Spleen (tissue), 11 donors: ENCODE measurements around the gene RND2. TPM values are rescaled to one million over a fixed set of nuclear protein-coding genes. Genes with fewer than 3 reads are reported as not detected.

Source experiments
- DNase-seq: peaks from one replicate; pipeline ENCODE4 v3.0.0-alpha.2; 2020
- H3K27ac ChIP-seq, 8 donors: fragments of 200-600 bp; sonication (generic) in 7 of 8; 1 replicate in 4 of 8; 2 replicates in 4 of 8; pipeline versions ENCODE4 v1.5.0 to v1.8.0; 2016 to 2021; ENCODE audit warnings: inconsistent platforms in 4 of 8, mild to moderate bottlenecking in 4 of 8, moderate library complexity in 1 of 8
- H3K27me3 ChIP-seq, 7 donors: fragments of 200-600 bp; sonication (generic) in 6 of 7; replicated peaks in 1 of 7; 1 replicate in 4 of 7; 2 replicates in 3 of 7; pipeline versions ENCODE4 v1.5.0 to v1.8.0; 2016 to 2021; ENCODE audit warnings: inconsistent platforms in 3 of 7, mild to moderate bottlenecking in 1 of 7
- H3K36me3 ChIP-seq, 6 donors: fragments of 200-600 bp; sonication (generic) in 5 of 6; 1 replicate in 4 of 6; 2 replicates in 2 of 6; pipeline versions ENCODE4 v1.5.0 to v1.8.0; 2016 to 2021; ENCODE audit warnings: inconsistent platforms in 2 of 6
- H3K4me1 ChIP-seq, 6 donors: fragments of 200-600 bp; sonication (generic) in 5 of 6; 1 replicate in 3 of 6; 2 replicates in 3 of 6; pipeline versions ENCODE4 v1.5.0 to v1.8.0; 2016 to 2021; ENCODE audit warnings: inconsistent platforms in 3 of 6
- H3K4me3 ChIP-seq, 8 donors: fragments of 200-600 bp; sonication (generic) in 7 of 8; 1 replicate in 4 of 8; 2 replicates in 4 of 8; pipeline versions ENCODE4 v1.5.0 to v1.8.0; 2016 to 2021; ENCODE audit warnings: inconsistent platforms in 4 of 8, mild to moderate bottlenecking in 4 of 8, moderate library complexity in 2 of 8
- H3K9me3 ChIP-seq, 8 donors: fragments of 200-600 bp; sonication (generic) in 7 of 8; 1 replicate in 4 of 8; 2 replicates in 4 of 8; pipeline versions ENCODE4 v1.5.0 to v1.8.0; 2016 to 2021; ENCODE audit warnings: inconsistent platforms in 4 of 8
- CTCF ChIP-seq, 11 experiments: fragments of 200-600 bp in 7 of 11; fragments of 450-650 bp in 4 of 11; sonication (generic) in 4 of 11; IDR thresholded peaks in 8 of 11; conservative IDR thresholded peaks in 3 of 11; 1 replicate in 7 of 11; 2 replicates in 4 of 11; pipeline versions ENCODE4 v1.4.0 to v1.8.0; 2016 to 2021; ENCODE audit warnings: antibody characterized with exemption in 11 of 11, inconsistent platforms in 4 of 11, mild to moderate bottlenecking in 1 of 11
- POLR2A ChIP-seq, 3 donors: fragments of 450-650 bp; IDR thresholded peaks; one replicate each; pipeline ENCODE4 v1.5.1; 2017; ENCODE audit warnings: antibody characterized with exemption in 3 of 3, mild to moderate bottlenecking in 1 of 3
- POLR2AphosphoS5 ChIP-seq, 3 donors: sonication (generic); formaldehyde crosslinking; IDR thresholded peaks; one replicate each; pipeline ENCODE4 v1.5.1; 2017; ENCODE audit warnings: antibody characterized with exemption in 3 of 3
- WGBS, 5 donors: extraction: QIAGEN DNeasy Blood & Tissue Kit in 3 of 5; methylation state at CpG; one replicate each; pipeline versions ENCODE4 v1.1.5 to v1.1.7; 2013 to 2018; 5-methylcytosine and 5-hydroxymethylcytosine counted together
- intact Hi-C: fragments of 100-400 bp; cut with DNase I; formaldehyde crosslinking; loops from one replicate; pipeline ENCODE4 v1.15.0; 2023; ENCODE audit warnings: low total_unique reads
- polyA plus RNA-seq, 3 donors: library from polyadenylated mRNA; stranded (reverse); fragments of 200-250 nt; gene quantifications; one replicate each; pipeline ENCODE4 v1.2.1, GENCODE V29; 2013
- total RNA-seq, 7 donors: library from RNA; depleted of rRNA in 3 of 7; stranded (reverse); fragments of >200 nt in 3 of 7; fragmentation: NEBNext Ultra II Directional in 4 of 7; extraction: Animal tissue kit (Norgen Biotek cat#: 25700) in 4 of 7; gene quantifications; one replicate each; pipeline versions ENCODE4 v1.1.0 to v1.2.1, GENCODE V29; 2016 to 2021
- donor health status: healthy with polysubstance abuse.
- donor health status: DM: no; HTN: no; CAD: no; lungs with moderate emphysema.
- donor health status: DM: no; HTN: no; CAD: no.
- donor health status: Bipolar disorder and iron deficiency.
- donor health status: healthy.
- donor health status: DM: no; HTN: no; CAD: no.
- donor health status: DM: yes; HTN: yes; CAD: no.

RND2 gene
- total and polyA plus RNA-seq, 10 donors = 0.09 to 0.47 (median 0.26) TPM

- intact Hi-C loops = no loop called here
These were observed 49.8 kb downstream of the RND2 start for GRCh38 chr17:43074869-43075268.

DNA sequence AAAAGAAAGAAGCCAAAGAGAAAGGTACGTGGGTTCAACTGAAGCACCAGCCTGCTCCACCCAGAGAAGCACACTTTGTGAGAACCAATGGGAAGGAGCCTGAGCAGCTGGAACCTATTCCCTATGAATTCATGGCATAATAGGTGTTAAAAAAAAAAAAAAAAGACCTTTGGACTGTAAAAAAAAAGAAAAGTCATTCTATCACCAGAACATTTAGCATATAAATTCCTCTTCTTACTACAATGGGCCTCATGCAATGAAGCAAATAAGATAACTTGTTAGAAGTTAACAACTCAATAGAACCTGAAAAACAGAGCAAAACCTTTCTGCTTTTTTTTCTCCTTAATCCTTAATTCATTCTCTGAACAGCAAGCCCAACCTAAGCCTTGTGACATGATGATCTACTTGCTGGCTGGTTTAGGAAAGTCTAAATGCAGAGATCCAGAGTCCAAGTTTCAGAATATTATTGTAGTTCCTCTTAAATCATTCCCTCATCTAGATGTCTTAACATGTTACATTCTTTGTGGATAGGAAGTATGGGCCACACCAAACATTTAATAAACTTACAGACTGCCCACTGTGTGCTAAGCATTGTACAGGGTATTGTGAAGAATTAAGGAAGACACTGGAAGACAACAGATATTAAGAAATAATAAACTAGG is 54.7 kb downstream of the RND2 start:
- intact Hi-C loops = no loop called here
- Histone ChIP-seq H3K36me3 (peaks cover 0 to 50% (median 0%) of the 10 kb centered on the region in 6 donors), H3K27me3 (no peaks in the 10 kb centered on the region), H3K4me3 (no peak overlapping the region), H3K27ac (no peak overlapping the region), H3K4me1 (no peaks in the 10 kb centered on the region), H3K9me3 (no peaks in the 10 kb centered on the region)
- WGBS, 5 donors = 82 to 92% (median 88%) methylated on average over 1 of the region's 1 CpG
- no peak for DNase-seq
- TF ChIP-seq CTCF (IDR thresholded peaks at IDR 0.05 in 8 of 11, conservative IDR thresholded peaks at IDR 0.05 in 3 of 11) = no peak
- no peak for TF ChIP-seq POLR2A (IDR thresholded peaks at IDR 0.05)
- TF ChIP-seq POLR2AphosphoS5 (IDR thresholded peaks at IDR 0.05) = no peak

More at GRCh38 chr17:43074869-43075268, 49.8 kb downstream of the RND2 start:
- Histone ChIP-seq H3K27ac (no peak overlapping the region), H3K9me3 (no peaks in the 10 kb centered on the region), H3K36me3 (peaks cover 0 to 48% (median 0%) of the 10 kb centered on the region in 6 donors), H3K4me1 (no peaks in the 10 kb centered on the region), H3K27me3 (no peaks in the 10 kb centered on the region), H3K4me3 (no peak overlapping the region)
- no peak for DNase-seq
- WGBS, 5 donors = 90 to 95% (median 92%) methylated on average over 4 of the region's 4 CpGs
- no peak for TF ChIP-seq POLR2A (IDR thresholded peaks at IDR 0.05)
- TF ChIP-seq POLR2AphosphoS5 (IDR thresholded peaks at IDR 0.05) = no peak
- TF ChIP-seq CTCF (IDR thresholded peaks at IDR 0.05 in 8 of 11, conservative IDR thresholded peaks at IDR 0.05 in 3 of 11) = no peak

Other genes starting within 250 kb of the RND2 start
- gene WNK4, start 244.6 kb upstream of the RND2 start, total RNA-seq = under 1 TPM in 3 of 7 donors, not detected in 4; 0.10 to 0.52 (median 0.41) TPM
- under 1 TPM in 2 of 3 donors, not detected in 1; 0.04 to 0.06 TPM for gene WNK4, start 244.6 kb upstream of the RND2 start, polyA plus RNA-seq
- gene COA3, start 226.5 kb upstream of the RND2 start, total RNA-seq = 10 to 100 TPM; 30.0 to 62.0 (median 39.0) TPM
- 100 to 1,000 TPM in 1 of 3 donors, 10 to 100 TPM in 2; 65.6 to 126 (median 97.1) TPM for gene COA3, start 226.5 kb upstream of the RND2 start, polyA plus RNA-seq
- not detected for gene CNTD1, start 226.4 kb upstream of the RND2 start, total RNA-seq
- gene CNTD1, start 226.4 kb upstream of the RND2 start, polyA plus RNA-seq = under 1 TPM; 0.17 to 0.26 (median 0.24) TPM
- 100 to 1,000 TPM in 2 of 7 donors, 10 to 100 TPM in 5; 76.4 to 113 (median 95.6) TPM for gene BECN1, start 200.9 kb upstream of the RND2 start, total RNA-seq
- gene BECN1, start 200.9 kb upstream of the RND2 start, polyA plus RNA-seq = 10 to 100 TPM; 43.0 to 57.8 (median 50.2) TPM
- gene PSME3, start 191.8 kb upstream of the RND2 start, total RNA-seq = 10 to 100 TPM; 66.9 to 96.4 (median 77.4) TPM
- gene PSME3, start 191.8 kb upstream of the RND2 start, polyA plus RNA-seq = 10 to 100 TPM; 19.1 to 46.0 (median 29.6) TPM
- gene AOC2, start 180.7 kb upstream of the RND2 start, total RNA-seq = 1 to 10 TPM; 2.3 to 3.6 (median 2.7) TPM
- gene AOC2, start 180.7 kb upstream of the RND2 start, polyA plus RNA-seq = under 1 TPM; 0.59 to 0.90 (median 0.63) TPM
- gene AOC3, start 174.0 kb upstream of the RND2 start, total RNA-seq = 10 to 100 TPM; 14.0 to 32.5 (median 23.5) TPM
- gene AOC3, start 174.0 kb upstream of the RND2 start, polyA plus RNA-seq = 10 to 100 TPM in 2 of 3 donors, 1 to 10 TPM in 1; 7.1 to 14.6 (median 12.3) TPM
- not detected for gene G6PC1, start 124.4 kb upstream of the RND2 start, total RNA-seq
- not detected for gene G6PC1, start 124.4 kb upstream of the RND2 start, polyA plus RNA-seq
- gene AARSD1, start 60.8 kb upstream of the RND2 start, total RNA-seq = 10 to 100 TPM; 13.1 to 44.2 (median 31.5) TPM
- gene AARSD1, start 60.8 kb upstream of the RND2 start, polyA plus RNA-seq = 10 to 100 TPM; 39.8 to 55.6 (median 50.3) TPM
- gene PTGES3L, start 45.2 kb upstream of the RND2 start, total RNA-seq = 1 to 10 TPM in 3 of 7 donors, under 1 TPM in 3, not detected in 1; 0.61 to 1.8 (median 1.1) TPM
- gene PTGES3L, start 45.2 kb upstream of the RND2 start, polyA plus RNA-seq = under 1 TPM; 0.70 to 0.93 (median 0.89) TPM
- 10 to 100 TPM; 17.1 to 27.9 (median 22.4) TPM for gene RUNDC1, start 44.7 kb upstream of the RND2 start, total RNA-seq
- gene RUNDC1, start 44.7 kb upstream of the RND2 start, polyA plus RNA-seq = 10 to 100 TPM in 1 of 3 donors, 1 to 10 TPM in 2; 6.7 to 10.5 (median 8.2) TPM
- gene RPL27, start 26.8 kb upstream of the RND2 start, total RNA-seq = 1,000 to 10,000 TPM in 3 of 7 donors, 100 to 1,000 TPM in 4; 702 to 1,170 (median 925) TPM
- 1,000 to 10,000 TPM; 5,502 to 6,357 (median 5,985) TPM for gene RPL27, start 26.8 kb upstream of the RND2 start, polyA plus RNA-seq
- gene IFI35, start 18.4 kb upstream of the RND2 start, total RNA-seq = 10 to 100 TPM; 45.5 to 63.3 (median 51.9) TPM
- gene IFI35, start 18.4 kb upstream of the RND2 start, polyA plus RNA-seq = 10 to 100 TPM; 38.0 to 64.8 (median 40.6) TPM
- 100 to 1,000 TPM in 1 of 7 donors, 10 to 100 TPM in 6; 55.4 to 144 (median 79.0) TPM for gene VAT1, start 2.8 kb upstream of the RND2 start, total RNA-seq
- gene VAT1, start 2.8 kb upstream of the RND2 start, polyA plus RNA-seq = 10 to 100 TPM; 20.3 to 64.5 (median 27.0) TPM
- 10 to 100 TPM in 4 of 7 donors, 1 to 10 TPM in 3; 5.2 to 13.6 (median 10.0) TPM for gene BRCA1, start 100.1 kb downstream of the RND2 start, total RNA-seq
- gene BRCA1, start 100.1 kb downstream of the RND2 start, polyA plus RNA-seq = 1 to 10 TPM; 1.3 to 2.9 (median 2.7) TPM
- gene NBR1, start 146.0 kb downstream of the RND2 start, total RNA-seq = 100 to 1,000 TPM in 1 of 7 donors, 10 to 100 TPM in 6; 69.2 to 103 (median 91.5) TPM
- 10 to 100 TPM; 18.5 to 29.3 (median 22.0) TPM for gene NBR1, start 146.0 kb downstream of the RND2 start, polyA plus RNA-seq
- 10 to 100 TPM; 25.7 to 53.4 (median 32.9) TPM for gene TMEM106A, start 186.6 kb downstream of the RND2 start, total RNA-seq
- gene TMEM106A, start 186.6 kb downstream of the RND2 start, polyA plus RNA-seq = 10 to 100 TPM in 1 of 3 donors, 1 to 10 TPM in 2; 2.8 to 11.9 (median 3.3) TPM
- gene CCDC200, start 203.4 kb downstream of the RND2 start, total RNA-seq = under 1 TPM in 1 of 7 donors, not detected in 6; 0.64 TPM
- gene CCDC200, start 203.4 kb downstream of the RND2 start, polyA plus RNA-seq = under 1 TPM in 2 of 3 donors, not detected in 1; 0.17 to 0.35 TPM
- over 10,000 TPM in 1 of 7 donors, 1,000 to 10,000 TPM in 3, not detected in 3; 8,053 to 10,281 (median 8,790) TPM for gene RNU2-1, start 208.7 kb downstream of the RND2 start, total RNA-seq
- not detected for gene RNU2-1, start 208.7 kb downstream of the RND2 start, polyA plus RNA-seq